Inflammatory macrophage treated with lipopolysaccharide for 4 hours (primary cell): ENCODE data around the gene LYPD6.

ENCODE experiments used
- DNase-seq: peaks from one replicate; pipeline ENCODE4 v3.0.0-alpha.2; 2020

Gene LYPD6

GRCh38 chr2:149410701-149411484 is 80.5 kb downstream of the LYPD6 start:
- DNase-seq = no peak

- DNase-seq = no peak
Observed at GRCh38 chr2:149413487-149413886, 83.1 kb downstream of the LYPD6 start.

GRCh38 chr2:149415086-149415485 is 84.7 kb downstream of the LYPD6 start:
- DNase-seq = no peak

GRCh38 chr2:149418065-149418464 is 87.7 kb downstream of the LYPD6 start:
- DNase-seq = peak; percentile 30

DNA sequence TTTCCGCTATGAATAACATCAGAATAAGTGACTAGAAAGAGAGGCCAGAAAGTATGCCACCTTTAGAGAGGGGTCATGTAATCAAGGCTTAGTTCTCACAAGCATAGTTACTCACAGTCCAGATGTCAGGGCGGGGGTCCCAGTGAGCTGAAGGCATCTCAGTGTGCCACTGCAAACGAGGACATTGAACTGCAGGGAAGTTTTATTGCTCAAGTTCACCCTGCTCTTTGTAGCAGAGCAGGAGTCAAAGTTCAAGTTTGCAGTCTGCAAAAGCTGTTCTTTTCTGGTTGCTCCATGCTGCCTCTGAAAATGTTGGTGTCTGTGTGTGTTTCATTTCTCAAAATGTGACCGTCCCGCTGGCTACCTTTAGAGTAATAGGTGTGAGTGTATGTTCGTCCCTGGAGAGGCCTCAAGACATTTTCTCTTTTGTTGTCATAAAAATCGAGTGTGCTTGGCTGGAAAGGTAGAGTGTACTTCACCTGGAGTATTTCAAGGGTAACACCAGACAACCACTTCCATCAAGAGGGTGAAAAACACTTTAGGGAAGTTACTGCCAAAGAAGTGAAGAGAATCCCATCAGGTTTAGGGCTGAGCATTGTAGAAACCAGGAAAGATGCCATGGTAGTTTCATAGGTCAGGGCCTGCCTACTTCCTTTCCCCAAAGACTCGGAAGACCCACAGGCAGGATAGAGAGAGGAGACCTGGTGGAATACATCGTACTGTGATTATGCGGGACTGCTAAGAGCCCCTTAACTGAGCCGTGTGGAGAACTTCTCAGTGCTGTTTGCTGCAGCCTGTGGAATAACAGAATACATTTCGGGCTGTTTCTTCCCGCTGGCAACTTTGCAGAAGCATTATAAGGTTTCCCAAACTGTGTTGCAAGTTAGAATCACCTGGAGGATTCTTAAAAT is 89.9 kb downstream of the LYPD6 start:
- DNase-seq = no peak

GRCh38 chr2:149421791-149422190 is 91.4 kb downstream of the LYPD6 start:
- no peak for DNase-seq

DNA sequence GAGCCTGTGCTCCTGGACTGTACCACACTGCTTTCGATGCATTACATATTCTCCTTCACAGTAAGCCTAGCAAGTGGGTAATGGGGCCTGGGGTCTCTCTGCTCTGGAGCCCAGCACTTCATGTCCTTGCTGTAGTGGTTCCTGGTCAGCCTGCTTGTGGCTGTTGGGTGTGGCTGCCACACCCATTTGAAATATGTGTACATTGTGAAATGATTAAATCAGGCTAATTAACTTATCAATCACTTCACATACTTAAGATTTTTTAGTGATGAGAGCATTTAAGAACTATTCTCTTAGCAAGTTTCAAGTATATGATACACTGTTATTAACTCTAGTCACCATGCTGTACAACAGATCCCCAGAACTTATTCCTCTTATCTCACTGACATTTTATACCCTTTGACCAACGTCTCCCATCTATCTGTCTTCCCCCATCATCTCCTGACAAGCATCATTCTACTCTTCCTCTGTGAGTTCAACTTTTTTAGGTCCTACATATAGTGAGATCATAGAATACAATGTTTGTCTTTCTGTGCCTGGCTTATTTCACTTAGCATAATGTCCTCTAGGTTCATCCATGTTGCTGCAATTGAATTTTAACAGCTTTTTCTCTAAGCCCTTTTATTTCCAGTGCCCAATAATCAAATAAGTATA is 92.1 kb downstream of the LYPD6 start:
- DNase-seq = no peak

GRCh38 chr2:149422991-149423338 is 92.6 kb downstream of the LYPD6 start:
- DNase-seq = no peak

- DNase-seq = no peak
Observed at GRCh38 chr2:149423630-149424029, 93.2 kb downstream of the LYPD6 start.

DNA sequence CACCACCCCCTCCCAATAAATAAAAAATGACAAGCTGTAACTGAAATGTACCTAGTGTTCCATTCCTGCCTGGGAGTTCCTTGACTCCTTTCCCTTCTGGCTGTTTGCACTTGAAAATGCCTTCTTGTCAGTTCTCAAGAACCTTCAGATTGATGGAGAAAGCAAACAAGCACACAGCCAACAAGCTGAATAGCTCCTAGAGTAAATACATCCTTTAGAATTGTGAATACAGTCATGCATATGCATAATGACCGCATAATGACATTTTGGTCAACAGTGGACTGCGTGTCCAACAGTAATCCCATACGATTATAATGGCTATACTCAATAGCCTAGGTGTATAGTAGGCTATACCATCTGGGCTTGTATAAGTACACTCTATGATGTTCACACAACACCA is 97.0 kb downstream of the LYPD6 start:
- DNase-seq = no peak

- no peak for DNase-seq
Observed at GRCh38 chr2:149428783-149429182, 98.4 kb downstream of the LYPD6 start.

DNA sequence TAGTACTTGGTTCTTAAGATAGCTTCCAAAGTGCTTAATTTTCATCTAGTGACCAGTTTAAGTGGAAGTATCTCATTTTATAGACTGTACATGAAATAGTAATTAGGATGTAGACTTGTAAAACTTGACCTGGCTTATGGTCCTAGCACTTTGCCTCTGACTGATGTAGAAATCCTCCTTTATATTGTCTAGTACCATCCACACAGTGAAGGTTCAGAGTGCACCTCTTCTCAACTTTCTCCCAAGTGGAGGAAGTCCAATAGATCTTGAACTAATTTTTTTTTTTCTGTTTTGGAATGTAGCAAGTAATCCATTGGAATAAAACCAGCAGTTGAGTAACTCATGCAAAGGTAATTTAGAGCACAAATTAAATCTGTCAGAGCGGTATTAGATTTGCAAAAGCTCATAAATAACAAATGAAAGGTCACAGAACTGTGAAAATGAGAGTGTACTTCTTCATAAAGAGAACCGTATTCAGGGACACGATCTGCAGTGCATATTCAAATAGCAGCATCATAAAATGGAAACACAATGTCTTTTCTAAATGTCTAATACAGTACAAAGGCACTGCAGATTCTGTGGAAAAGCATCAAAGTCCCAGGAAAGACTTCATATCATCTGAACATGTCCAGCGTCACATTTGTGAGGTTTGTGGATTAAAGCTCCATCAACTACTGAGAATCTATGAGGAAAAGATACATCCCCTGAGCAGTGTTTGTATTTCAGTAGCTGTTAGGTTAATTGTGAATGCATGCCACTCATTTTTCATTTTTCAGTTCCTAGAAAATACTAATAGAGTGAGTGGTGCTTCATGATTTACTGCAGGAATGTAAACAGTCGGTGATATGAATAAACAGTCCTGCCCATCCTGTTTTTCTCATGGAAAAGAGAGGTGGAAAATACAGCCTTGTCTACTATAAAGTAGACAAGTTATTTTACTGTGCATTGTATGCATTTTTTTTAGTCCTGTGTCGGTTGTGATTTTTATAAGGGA is 100.7 kb downstream of the LYPD6 start:
- DNase-seq = no peak

GRCh38 chr2:149438330-149438960 is 108.1 kb downstream of the LYPD6 start:
- no peak for DNase-seq

DNA sequence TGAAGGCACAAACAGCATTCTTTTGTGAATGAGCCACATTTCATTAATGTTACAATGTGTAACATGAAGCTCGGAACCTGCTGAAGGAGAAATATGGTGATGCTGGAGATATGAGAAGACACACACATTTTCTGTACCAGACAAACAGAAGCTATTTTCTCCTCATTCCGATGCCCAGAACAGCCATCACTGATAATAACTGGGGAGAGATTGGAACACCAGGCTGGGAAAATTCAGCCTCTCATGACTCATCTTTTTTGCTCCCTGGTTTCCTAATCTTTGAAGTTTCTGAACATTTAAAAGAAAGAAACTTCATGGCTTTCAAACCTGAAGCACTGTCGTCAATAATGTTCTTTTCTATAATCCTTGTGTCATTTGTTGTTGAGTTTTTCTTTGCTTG is 110.9 kb downstream of the LYPD6 start:
- DNase-seq = no peak

- DNase-seq = no peak
Observed at GRCh38 chr2:149442346-149442745, 112.0 kb downstream of the LYPD6 start.

- no peak for DNase-seq
Observed at GRCh38 chr2:149443150-149443549, 112.8 kb downstream of the LYPD6 start.

- DNase-seq = no peak
Observed at GRCh38 chr2:149446748-149447147, 116.4 kb downstream of the LYPD6 start.

- no peak for DNase-seq
Observed at GRCh38 chr2:149448315-149448714, 117.9 kb downstream of the LYPD6 start.

DNA sequence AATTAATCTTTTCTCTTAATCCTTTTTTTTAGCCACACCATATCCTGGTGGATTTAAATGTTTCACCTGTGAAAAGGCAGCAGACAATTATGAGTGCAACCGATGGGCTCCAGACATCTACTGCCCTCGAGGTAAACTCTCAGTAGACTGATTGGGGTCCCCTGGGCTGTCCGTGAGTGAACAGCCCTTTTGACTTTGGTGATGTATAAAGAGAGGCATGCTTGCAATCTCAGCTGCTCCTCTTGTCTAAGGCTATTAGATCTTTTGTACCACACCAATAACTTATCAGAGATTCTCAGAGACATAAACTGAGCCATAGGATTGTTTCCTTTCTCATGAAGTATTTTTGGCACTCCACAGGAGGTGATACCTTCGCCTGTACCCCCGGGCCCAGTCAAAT is 118.6 kb downstream of the LYPD6 start:
- no peak for DNase-seq

DNA sequence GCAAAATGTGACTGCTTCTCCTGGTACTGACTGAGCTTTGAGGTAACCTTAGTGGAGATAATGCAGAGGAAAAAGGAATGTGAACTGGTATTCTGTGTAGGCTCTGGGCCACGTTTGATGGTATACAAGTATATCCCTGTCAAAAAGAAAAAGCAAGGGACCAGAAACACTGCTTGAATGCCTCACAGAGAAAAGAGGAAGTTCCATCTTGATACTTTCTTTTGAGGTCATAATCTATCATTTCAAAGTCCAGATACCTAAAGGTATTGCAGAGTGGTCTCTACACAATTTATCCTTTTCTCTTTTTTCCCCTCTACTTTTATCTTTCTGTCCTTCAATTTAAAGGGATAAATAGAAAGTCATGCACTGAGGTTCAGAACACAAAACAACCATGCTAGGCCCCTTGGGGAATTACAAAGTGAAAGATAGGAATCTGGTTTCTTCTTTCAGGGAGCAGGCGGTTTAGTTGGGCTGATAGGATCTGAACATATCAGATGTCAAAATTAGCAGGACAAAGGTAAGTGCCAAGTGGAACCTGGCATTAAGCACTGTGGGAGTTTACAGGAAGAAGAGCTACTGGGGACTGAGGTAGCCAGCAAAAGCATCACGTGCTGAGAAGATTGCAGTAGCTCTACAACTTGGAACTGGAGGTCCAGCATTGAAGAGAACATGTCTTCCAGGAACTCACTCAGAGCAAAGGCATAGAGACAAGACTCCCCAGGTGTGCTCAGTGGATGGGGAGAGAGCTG is 121.2 kb downstream of the LYPD6 start:
- DNase-seq = no peak

- no peak for DNase-seq
Observed at GRCh38 chr2:149456285-149456684, 125.9 kb downstream of the LYPD6 start.
